Measurements from ENCODE around the gene ZNF805. TPM values are rescaled to one million over a fixed set of nuclear protein-coding genes. Genes with fewer than 3 reads are reported as not detected.

ZNF805 gene
- total RNA-seq, 6 experiments from 2014 or later: 10.7 to 12.8 (median 11.9) TPM

DNA sequence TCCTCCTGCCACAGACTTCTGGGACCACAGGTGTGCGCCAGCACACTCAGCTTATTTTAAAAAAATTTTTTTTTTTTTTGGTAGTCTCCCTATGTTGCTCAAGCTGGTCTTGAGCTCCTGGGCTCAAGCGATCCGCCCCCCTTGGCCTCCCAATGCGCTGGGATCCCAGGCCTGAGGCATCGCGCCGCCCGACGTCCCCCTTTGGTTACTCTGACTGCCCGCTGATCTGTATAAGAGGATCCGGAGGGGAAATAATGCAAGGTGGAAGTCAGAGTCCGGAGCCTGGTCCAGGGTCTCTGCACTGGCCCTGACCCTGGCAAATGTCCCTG lies 486 bp upstream of the ZNF805 start:
- no peak for DNase-seq
- peak overlapping the region; percentile 86 for H3K4me3 Mint-ChIP-seq
- peaks cover 2% of the 10 kb centered on the region; the same call in 1 of the 2 replicates for H3K27me3 Mint-ChIP-seq (ENCODE audit: insufficient read depth)
- H3K4me1 Mint-ChIP-seq (ENCODE audit: low read depth): peaks cover 13% of the 10 kb centered on the region
- TF ChIP-seq, protein P1, sequence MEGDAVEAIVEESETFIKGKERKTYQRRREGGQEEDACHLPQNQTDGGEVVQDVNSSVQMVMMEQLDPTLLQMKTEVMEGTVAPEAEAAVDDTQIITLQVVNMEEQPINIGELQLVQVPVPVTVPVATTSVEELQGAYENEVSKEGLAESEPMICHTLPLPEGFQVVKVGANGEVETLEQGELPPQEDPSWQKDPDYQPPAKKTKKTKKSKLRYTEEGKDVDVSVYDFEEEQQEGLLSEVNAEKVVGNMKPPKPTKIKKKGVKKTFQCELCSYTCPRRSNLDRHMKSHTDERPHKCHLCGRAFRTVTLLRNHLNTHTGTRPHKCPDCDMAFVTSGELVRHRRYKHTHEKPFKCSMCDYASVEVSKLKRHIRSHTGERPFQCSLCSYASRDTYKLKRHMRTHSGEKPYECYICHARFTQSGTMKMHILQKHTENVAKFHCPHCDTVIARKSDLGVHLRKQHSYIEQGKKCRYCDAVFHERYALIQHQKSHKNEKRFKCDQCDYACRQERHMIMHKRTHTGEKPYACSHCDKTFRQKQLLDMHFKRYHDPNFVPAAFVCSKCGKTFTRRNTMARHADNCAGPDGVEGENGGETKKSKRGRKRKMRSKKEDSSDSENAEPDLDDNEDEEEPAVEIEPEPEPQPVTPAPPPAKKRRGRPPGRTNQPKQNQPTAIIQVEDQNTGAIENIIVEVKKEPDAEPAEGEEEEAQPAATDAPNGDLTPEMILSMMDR (IDR thresholded peaks at IDR 0.05): no peak
- peaks cover 10% of the 10 kb centered on the region for H3K36me3 Mint-ChIP-seq (ENCODE audit: low read depth)
- peak overlapping the region; percentile 87 for H3K27ac Mint-ChIP-seq
- no peaks in the 10 kb centered on the region for H3K9me3 Mint-ChIP-seq

DNA sequence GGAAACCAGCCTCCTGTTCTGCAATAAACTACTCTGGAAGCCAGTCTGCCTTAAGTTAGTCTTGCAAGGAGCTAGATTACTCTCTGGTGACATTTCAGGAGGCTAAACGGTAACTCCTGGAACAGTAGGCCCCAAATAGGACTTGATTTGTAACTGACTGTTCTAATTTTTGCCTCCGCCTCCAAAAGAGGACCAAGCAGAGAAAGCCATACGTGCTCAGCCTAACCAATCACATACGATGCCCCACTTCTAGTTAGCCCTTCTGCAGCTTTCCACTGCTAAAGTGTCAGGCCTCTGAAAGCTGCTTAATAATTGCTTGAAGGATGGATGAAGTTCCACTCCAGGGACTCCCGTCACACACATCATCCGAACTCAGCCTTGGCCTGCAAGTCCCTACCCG lies 744 bp downstream of the ZNF805 start:
- Mint-ChIP-seq H3K4me1 (ENCODE audit: low read depth) (peaks cover 13% of the 10 kb centered on the region), H3K9me3 (no peaks in the 10 kb centered on the region), H3K36me3 (ENCODE audit: low read depth) (peaks cover 17% of the 10 kb centered on the region), H3K27ac (peak overlapping the region; percentile 87), H3K27me3 (ENCODE audit: insufficient read depth) (peaks cover 3% of the 10 kb centered on the region), H3K4me3 (peak overlapping the region; percentile 86)
- no peak for DNase-seq
- TF ChIP-seq, protein P1 (IDR thresholded peaks at IDR 0.05): no peak

DNA sequence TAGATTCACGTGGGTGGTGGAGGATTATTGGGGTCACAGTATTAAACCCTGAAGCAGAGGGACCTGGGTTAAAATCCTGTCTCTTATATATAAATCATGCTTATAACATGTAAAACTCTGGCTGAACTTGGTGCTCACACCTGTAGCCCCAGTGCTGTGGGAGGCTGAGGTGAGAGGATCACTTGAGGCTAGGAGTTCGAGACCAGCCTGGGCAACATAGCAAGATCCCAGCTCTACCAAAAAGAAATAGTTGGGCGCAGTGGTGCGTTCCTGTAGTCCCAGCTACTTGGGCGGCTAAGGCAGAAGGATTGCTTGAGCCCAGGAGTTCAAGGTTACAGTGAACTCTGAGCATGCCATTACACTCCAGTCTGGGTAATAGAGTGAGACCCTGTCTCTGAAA lies 2.4 kb downstream of the ZNF805 start:
- no peak overlapping the region for H3K27ac Mint-ChIP-seq
- H3K9me3 Mint-ChIP-seq: no peaks in the 10 kb centered on the region
- no peak overlapping the region; the same call in 1 of the 2 replicates for H3K4me3 Mint-ChIP-seq
- TF ChIP-seq, protein P1 (IDR thresholded peaks at IDR 0.05): no peak
- peaks cover 13% of the 10 kb centered on the region for H3K4me1 Mint-ChIP-seq (ENCODE audit: low read depth)
- no peak for DNase-seq
- H3K27me3 Mint-ChIP-seq (ENCODE audit: insufficient read depth): peaks cover 3% of the 10 kb centered on the region
- peaks cover 22% of the 10 kb centered on the region for H3K36me3 Mint-ChIP-seq (ENCODE audit: low read depth)

DNA sequence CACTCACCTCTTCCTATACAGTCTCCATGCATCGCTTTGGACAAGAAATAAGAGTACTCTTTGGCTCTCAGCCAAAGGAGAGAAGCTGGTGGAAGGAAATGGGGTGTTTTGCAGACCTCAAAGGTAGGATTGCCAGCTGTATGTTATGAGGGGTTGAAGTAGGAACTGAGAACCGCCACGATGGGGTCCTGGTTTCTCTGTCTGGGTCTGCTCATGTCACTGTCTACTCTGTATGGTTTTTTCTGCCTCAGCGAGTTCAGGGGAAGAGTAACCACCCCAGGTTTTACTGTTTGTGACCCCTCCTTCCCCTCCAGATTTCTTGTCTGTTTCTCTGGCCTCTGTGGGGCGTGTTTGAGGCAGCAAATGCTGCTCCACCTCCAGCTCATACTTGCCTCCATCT lies 4.1 kb downstream of the ZNF805 start:
- Mint-ChIP-seq H3K27me3 (ENCODE audit: insufficient read depth) (peaks cover 3% of the 10 kb centered on the region), H3K27ac (no peak overlapping the region), H3K9me3 (no peaks in the 10 kb centered on the region), H3K4me3 (no peak overlapping the region), H3K4me1 (ENCODE audit: low read depth) (peaks cover 18% of the 10 kb centered on the region), H3K36me3 (ENCODE audit: low read depth) (peaks cover 32% of the 10 kb centered on the region)
- no peak for DNase-seq
- TF ChIP-seq, protein P1 (IDR thresholded peaks at IDR 0.05): no peak

DNA sequence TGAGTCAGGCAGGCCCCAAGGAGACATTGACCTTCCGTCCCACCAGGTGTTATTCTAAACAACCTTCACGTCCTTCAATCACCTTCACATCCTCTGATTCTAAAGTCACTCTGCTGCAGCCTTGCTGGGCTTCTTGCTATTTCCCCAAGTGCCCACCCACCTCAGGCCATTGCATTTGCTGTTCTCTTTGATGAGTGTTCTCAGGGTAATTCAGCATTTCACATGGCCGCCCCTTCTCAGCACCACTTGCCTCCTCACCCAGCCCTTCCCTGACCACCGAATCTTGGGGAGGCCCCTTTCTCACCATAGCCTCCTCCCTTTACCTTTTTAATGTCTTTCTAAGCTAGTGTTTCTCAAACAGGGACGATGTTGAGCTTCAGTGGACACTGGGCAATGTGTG lies 4.6 kb downstream of the ZNF805 start:
- Mint-ChIP-seq H3K4me1 (ENCODE audit: low read depth) (peaks cover 15% of the 10 kb centered on the region), H3K27me3 (ENCODE audit: insufficient read depth) (peaks cover 3% of the 10 kb centered on the region), H3K27ac (no peak overlapping the region), H3K36me3 (ENCODE audit: low read depth) (peaks cover 33% of the 10 kb centered on the region), H3K9me3 (no peaks in the 10 kb centered on the region), H3K4me3 (no peak overlapping the region)
- DNase-seq: no peak
- TF ChIP-seq, protein P1 (IDR thresholded peaks at IDR 0.05): no peak

DNA sequence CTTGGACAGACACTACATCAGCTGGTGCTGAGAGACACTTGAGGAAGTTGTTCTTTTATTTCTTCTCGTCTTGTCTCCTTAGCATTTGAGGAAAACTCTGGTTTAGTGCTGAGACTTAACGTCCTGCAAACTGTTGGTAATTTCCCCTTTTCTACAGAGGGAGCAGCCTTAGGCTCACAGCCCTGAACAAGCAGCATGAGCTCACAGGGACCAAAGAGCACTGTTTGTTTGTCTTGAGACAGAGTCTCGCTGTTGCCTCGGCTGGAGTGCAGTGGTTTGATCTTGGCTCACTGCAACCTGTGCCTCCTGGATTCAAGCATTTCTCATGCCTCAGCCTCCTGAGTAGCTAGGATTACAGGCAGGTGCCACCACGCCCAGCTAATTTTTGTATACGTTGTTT lies 5.5 kb downstream of the ZNF805 start:
- no peak overlapping the region for H3K27ac Mint-ChIP-seq
- peaks cover 2% of the 10 kb centered on the region; the same call in 1 of the 2 replicates for H3K27me3 Mint-ChIP-seq (ENCODE audit: insufficient read depth)
- H3K9me3 Mint-ChIP-seq: no peaks in the 10 kb centered on the region
- H3K4me3 Mint-ChIP-seq: no peak overlapping the region
- DNase-seq: no peak
- TF ChIP-seq, protein P1 (IDR thresholded peaks at IDR 0.05): no peak
- H3K36me3 Mint-ChIP-seq (ENCODE audit: low read depth): peaks cover 40% of the 10 kb centered on the region
- H3K4me1 Mint-ChIP-seq (ENCODE audit: low read depth): peaks cover 12% of the 10 kb centered on the region

Data from HFFc6 (cell line).